ENCODE data around the gene RBM18. TPM values are rescaled to one million over a fixed set of nuclear protein-coding genes. Genes with fewer than 3 reads are reported as not detected.
A peak's percentile ranks its signal among the peaks of the same experiment; 100 is the strongest.

Gene RBM18
- total RNA-seq, 1 experiment from 2014 or later = 32.5 TPM

GRCh38 chr9:122274055-122274454 is 9.4 kb upstream of the RBM18 start:
- H3K4me3 ChIP-seq (replicated peaks in 1 of 2; ENCODE audit: low read depth in 1 of 2, low read length in 2 of 2) = no peak overlapping the region
- no peak overlapping the region for H3K9ac ChIP-seq (ENCODE audit: low read length)
- H3K36me3 ChIP-seq (ENCODE audit: control insufficient read depth in 1 of 2, insufficient read depth in 2 of 2, low read length in 2 of 2) = peaks cover 13 to 47% of the 10 kb centered on the region in 2 experiments; a peak in 3 of 4 replicates
- no peaks in the 10 kb centered on the region for H3K9me2 ChIP-seq (ENCODE audit: insufficient read depth)
- no peaks in the 10 kb centered on the region for H3K27me3 ChIP-seq (ENCODE audit: insufficient read depth, low read length)
- TF ChIP-seq CBX3 (IDR thresholded peaks at IDR 0.05; ENCODE audit: low read depth) (0 out of 2 replicates have a peak, but pooled peaks have one; percentile 53), REST (IDR thresholded peaks at IDR 0.05; ENCODE audit: low read depth) (no peak)
- H4K20me1 ChIP-seq (ENCODE audit: insufficient read depth) = peaks cover 6% of the 10 kb centered on the region; the same call in 1 of the 2 replicates
- H3K79me2 ChIP-seq (ENCODE audit: insufficient read depth, low read length) = peaks cover 100% of the 10 kb centered on the region
- no peaks in the 10 kb centered on the region for H3K4me1 ChIP-seq (ENCODE audit: control insufficient read depth in 1 of 2, insufficient read depth in 2 of 2, low read length in 2 of 2)
- H3K9me3 ChIP-seq (ENCODE audit: control insufficient read depth in 1 of 2, insufficient read depth in 1 of 2, low read depth in 1 of 2, low read length in 2 of 2) = peaks cover 3 to 13% of the 10 kb centered on the region in 2 experiments; a peak in 2 of 4 replicates
- DNase-seq (ENCODE audit: low read depth, low spot score) = no peak
- no peak overlapping the region for H3K4me2 ChIP-seq (ENCODE audit: low read length)
- BruUV-seq (replicated peaks) = no TSS peak
- POLR2A ChIA-PET = no interaction called here
- no peak overlapping the region for H2AFZ ChIP-seq (ENCODE audit: low read depth, low read length, poor library complexity, severe bottlenecking)
- no peak overlapping the region for H3K27ac ChIP-seq (ENCODE audit: low read depth, low read length)
- no peak for ATAC-seq
- intact Hi-C loops (cut with micrococcal nuclease) = loop anchor here (1.0 kb wide), 1 partner anchor 37 kb away; no protein-coding TSS in a partner anchor
- CTCF ChIA-PET = no interaction called here
- RAD21 ChIA-PET (ENCODE audit: low non-redundant PET in 1 of 2, low total read pairs in 2 of 2, uncharacterized antibody in 2 of 2, unreplicated experiment in 2 of 2) = no interaction called here

- intact Hi-C loops (cut with micrococcal nuclease) = no loop called here
- RAD21 ChIA-PET (ENCODE audit: low non-redundant PET in 1 of 2, low total read pairs in 2 of 2, uncharacterized antibody in 2 of 2, unreplicated experiment in 2 of 2) = no interaction called here
- Histone ChIP-seq H3K4me2 (ENCODE audit: low read length) (no peak overlapping the region), H3K27ac (ENCODE audit: low read depth, low read length) (no peak overlapping the region), H3K9me3 (ENCODE audit: control insufficient read depth in 1 of 2, insufficient read depth in 1 of 2, low read depth in 1 of 2, low read length in 2 of 2) (no peaks in the 10 kb centered on the region), H3K9ac (ENCODE audit: low read length) (no peak overlapping the region), H3K27me3 (ENCODE audit: insufficient read depth, low read length) (no peaks in the 10 kb centered on the region), H4K20me1 (ENCODE audit: insufficient read depth) (no peaks in the 10 kb centered on the region), H3K79me2 (ENCODE audit: insufficient read depth, low read length) (peaks cover 92% of the 10 kb centered on the region), H2AFZ (ENCODE audit: low read depth, low read length, poor library complexity, severe bottlenecking) (no peak overlapping the region), H3K36me3 (ENCODE audit: control insufficient read depth in 1 of 2, insufficient read depth in 2 of 2, low read length in 2 of 2) (peaks cover 9 to 20% of the 10 kb centered on the region in 2 experiments; a peak in 2 of 4 replicates), H3K4me3 (replicated peaks in 1 of 2; ENCODE audit: low read depth in 1 of 2, low read length in 2 of 2) (no peak overlapping the region), H3K4me1 (ENCODE audit: control insufficient read depth in 1 of 2, insufficient read depth in 2 of 2, low read length in 2 of 2) (peaks cover 4 to 15% of the 10 kb centered on the region in 2 experiments), H3K9me2 (ENCODE audit: insufficient read depth) (no peaks in the 10 kb centered on the region)
- POLR2A ChIA-PET = interaction anchor here (0.6 kb wide), 1 partner anchor 173 kb away, joined by 3 read pairs; no protein-coding TSS in a partner anchor
- TF ChIP-seq ZFX (IDR thresholded peaks at IDR 0.05) (no peak), CBX3 (IDR thresholded peaks at IDR 0.05; ENCODE audit: low read depth) (no peak), RAD21 (IDR thresholded peaks at IDR 0.05; ENCODE audit: low read depth) (no peak), SIN3A (IDR thresholded peaks at IDR 0.05; ENCODE audit: low read depth) (no peak), EZH2 (IDR thresholded peaks at IDR 0.05) (no peak), JUND (IDR thresholded peaks at IDR 0.05) (no peak), ATF3 (IDR thresholded peaks at IDR 0.05) (no peak), REST (IDR thresholded peaks at IDR 0.05; ENCODE audit: low read depth) (no peak), YY1 (IDR thresholded peaks at IDR 0.05; ENCODE audit: extremely low read depth, insufficient replicate concordance, low read depth, low read length) (no peak), POLR2AphosphoS5 (IDR thresholded peaks at IDR 0.05; ENCODE audit: low read depth, low read length) (no peak)
- BruUV-seq (replicated peaks) = no TSS peak
- ATAC-seq = no peak
- no peak for DNase-seq (ENCODE audit: low read depth, low spot score)
- CTCF ChIA-PET = no interaction called here
Measured at GRCh38 chr9:122268041-122268814, 3.6 kb upstream of the RBM18 start.

Measured in HCT116 (cell line).